GM12878 (cell line): ENCODE measurements around the gene FUZ. TPM values are rescaled to one million over a fixed set of nuclear protein-coding genes. Genes with fewer than 3 reads are reported as not detected.

Source experiments
- CHD4 ChIP-seq: fragments of 200-600 bp; sonication (generic); IDR thresholded peaks from 2 replicates; pipeline ENCODE4 v1.6.1; 2016; ENCODE audit warnings: mild to moderate bottlenecking
- CREB1 ChIP-seq: IDR thresholded peaks from 2 replicates; pipeline ENCODE4 v1.6.1; 2012; ENCODE audit warnings: low read depth, mild to moderate bottlenecking, inconsistent platforms
- CREM ChIP-seq: IDR thresholded peaks from 2 replicates; pipeline ENCODE4 v1.6.1; 2014; ENCODE audit warnings: antibody characterized with exemption, low read depth
- HDGF ChIP-seq: fragments of 450-650 bp; IDR thresholded peaks from 2 replicates; pipeline ENCODE4 v1.6.1; 2016; ENCODE audit warnings: antibody characterized with exemption
- MEF2B ChIP-seq: fragments of 450-650 bp; IDR thresholded peaks from 2 replicates; pipeline ENCODE4 v1.6.1; 2018; ENCODE audit warnings: mild to moderate bottlenecking, moderate library complexity; ENCODE audit not compliant: partially characterized antibody, poor library complexity, severe bottlenecking
- MYC ChIP-seq: IDR thresholded peaks from 2 replicates; pipeline ENCODE4 v1.6.1; 2011; ENCODE audit warnings: mild to moderate bottlenecking, low read length, moderate library complexity, inconsistent platforms; ENCODE audit not compliant: insufficient read depth, insufficient replicate concordance, insufficient read length, severe bottlenecking
- NFYA ChIP-seq: IDR thresholded peaks from 2 replicates; pipeline ENCODE4 v1.6.1; 2011; ENCODE audit warnings: low read depth, mild to moderate bottlenecking, low read length, improper control_type of control experiment, borderline replicate concordance
- PML ChIP-seq: IDR thresholded peaks from 2 replicates; pipeline ENCODE4 v1.6.1; 2012; ENCODE audit warnings: low read length, inconsistent platforms
- RAD51 ChIP-seq: fragments of 450-650 bp; IDR thresholded peaks from 2 replicates; pipeline ENCODE4 v1.6.1; 2016; ENCODE audit warnings: moderate library complexity, mild to moderate bottlenecking, inconsistent platforms
- RCOR1 ChIP-seq: conservative IDR thresholded peaks from 2 replicates; pipeline ENCODE4 v1.6.1; 2012; ENCODE audit warnings: low read depth, low read length, improper control_type of control experiment
- RELB ChIP-seq: fragments of 450-650 bp; IDR thresholded peaks from 2 replicates; pipeline ENCODE4 v1.6.1; 2017; ENCODE audit warnings: low read depth, mild to moderate bottlenecking, moderate library complexity
- REST ChIP-seq: IDR thresholded peaks from 2 replicates; pipeline ENCODE4 v1.6.1; 2012; ENCODE audit warnings: mild to moderate bottlenecking, low read depth, low read length
- SIX5 ChIP-seq: IDR thresholded peaks from 2 replicates; pipeline ENCODE4 v1.6.1; 2011; ENCODE audit warnings: mild to moderate bottlenecking, low read depth, low read length, moderate library complexity; ENCODE audit not compliant: severe bottlenecking
- SMAD1 ChIP-seq: fragments of 450-650 bp; IDR thresholded peaks from 2 replicates; pipeline ENCODE4 v1.6.1; 2018; ENCODE audit warnings: mild to moderate bottlenecking, low read depth; ENCODE audit not compliant: partially characterized antibody
- SMARCA5 ChIP-seq: fragments of 450-650 bp; IDR thresholded peaks from 2 replicates; pipeline ENCODE4 v1.6.1; 2017; ENCODE audit warnings: mild to moderate bottlenecking
- SUZ12 ChIP-seq: fragments of 200-600 bp; sonication (generic); IDR thresholded peaks from one replicate; pipeline ENCODE4 v1.6.1; 2018; ENCODE audit warnings: antibody characterized with exemption, mild to moderate bottlenecking; ENCODE audit not compliant: unreplicated experiment
- TCF3 ChIP-seq: IDR thresholded peaks from 2 replicates; pipeline ENCODE4 v1.6.1; 2012; ENCODE audit warnings: low read depth, mild to moderate bottlenecking, low read length, borderline replicate concordance; ENCODE audit not compliant: insufficient read depth
- ZNF207 ChIP-seq: fragments of 450-650 bp; IDR thresholded peaks from 2 replicates; pipeline ENCODE4 v1.6.1; 2014; ENCODE audit warnings: antibody characterized with exemption, mild to moderate bottlenecking, borderline replicate concordance
- ZNF24 ChIP-seq: fragments of 450-650 bp; IDR thresholded peaks from 2 replicates; pipeline ENCODE4 v1.6.1; 2017; ENCODE audit warnings: antibody characterized with exemption, mild to moderate bottlenecking
- ZNF384 ChIP-seq: IDR thresholded peaks from 2 replicates; pipeline ENCODE4 v1.6.1; 2012; ENCODE audit warnings: low read depth, mild to moderate bottlenecking, low read length, improper control_type of control experiment, borderline replicate concordance
- polyA plus RNA-seq, 11 experiments: library from polyadenylated mRNA; depleted of rRNA in 4 of 11; unstranded in 6 of 11; stranded (reverse) in 5 of 11; fragments of >200 nt; fragmentation: Nextera tagmentation in 4 of 11; fragmentation: Illumina TruSeq in 1 of 11; extraction: Ambion mirVana in 4 of 11; extraction: Trizol in 1 of 11; gene quantifications; 1 replicate in 1 of 11; 2 replicates in 10 of 11; pipeline versions ENCODE4 v1.2.1 to v1.2.3, GENCODE V29; 2011 to 2016; ENCODE audit warnings: inconsistent platforms in 2 of 11, missing spikeins in 2 of 11, low read depth in 1 of 11
- total RNA-seq, 4 experiments: library from RNA; depleted of rRNA in 3 of 4; stranded (reverse); fragments of >200 nt in 3 of 4; fragmentation: Illumina TruSeq in 1 of 4; extraction: Trizol in 1 of 4; gene quantifications; 2 replicates each; pipeline versions ENCODE4 v1.2.1 to v1.2.3, GENCODE V29; 2013 to 2021

The FUZ gene
- total and polyA plus RNA-seq, 10 of the 15 experiments (the other 5 are each of a cell fraction or from before 2014, with no cell fraction given): 0.18 to 11.5 (median 8.8) TPM

- TF ChIP-seq ZNF384 (no peak), REST (no peak), ZNF24 (no peak), NFYA (no peak), CREB1 (peak; percentile 59; the same call in 1 of the 2 replicates), HDGF (no peak), SMARCA5 (0 out of 2 replicates have a peak, but pooled peaks have one; percentile 42), TCF3 (no peak), SUZ12 (no peak), PML (no peak), CREM (peak; percentile 58), CHD4 (no peak), SMAD1 (no peak), RCOR1 (no peak), SIX5 (peak; percentile 72), MYC (no peak), RELB (no peak; the same call in 1 of the 2 replicates), ZNF207 (peak; percentile 80; the same call in 1 of the 2 replicates), RAD51 (no peak), MEF2B (no peak)
These were observed 5.0 kb upstream of the FUZ start, which contains the start of gene MED25 (continued) for GRCh38 chr19:49817964-49818648.
